ENCODE results near the gene TELO2.

TELO2 gene

GRCh38 chr16:1509307-1510221 lies 16.4 kb downstream of the TELO2 start (continued):
- TF ChIP-seq ZNF544 (tag by site-specific recombination; IDR thresholded peaks at IDR 0.05) = no peak
- TF ChIP-seq ZNF561 (tag by site-specific recombination; IDR thresholded peaks at IDR 0.05; ENCODE audit: borderline replicate concordance) = no peak
- no peak for TF ChIP-seq ZSCAN18 (tag by site-specific recombination; IDR thresholded peaks at IDR 0.05)
- no peak for TF ChIP-seq ZNF350 (tag by site-specific recombination; IDR thresholded peaks at IDR 0.05)
- no peak for TF ChIP-seq ZNF558 (tag by site-specific recombination; IDR thresholded peaks at IDR 0.05)
- no peak for TF ChIP-seq ZNF530 (tag by site-specific recombination; IDR thresholded peaks at IDR 0.05; ENCODE audit: low read depth)
- TF ChIP-seq ZNF76 (tag by site-specific recombination; IDR thresholded peaks at IDR 0.05; ENCODE audit: borderline replicate concordance, low read depth) = no peak

GRCh38 chr16:1510272-1510671 lies 17.1 kb downstream of the TELO2 start:
- no peaks in the 10 kb centered on the region for H3K4me1 ChIP-seq (ENCODE audit: control insufficient read depth, insufficient read depth, low read length)
- H3K27ac ChIP-seq (ENCODE audit: extremely low read depth, low read depth, low read length) = no peak overlapping the region
- no peak overlapping the region for H3K4me3 ChIP-seq (ENCODE audit: low read depth, low read length)
- ChIA-PET POLR2A (no interaction called here), CTCF (no interaction called here)
- no peaks in the 10 kb centered on the region for H3K9me3 ChIP-seq (ENCODE audit: control insufficient read depth, insufficient read depth, low read depth, low read length)
- H3K36me3 ChIP-seq (ENCODE audit: control insufficient read depth in 2 of 2, insufficient read depth in 1 of 2, low read length in 2 of 2) = peaks cover 0 to 53% of the 10 kb centered on the region in 2 experiments; a peak in 2 of 3 replicates
- TF ChIP-seq ZBTB49 (tag by site-specific recombination; IDR thresholded peaks at IDR 0.05; ENCODE audit: low read depth) = no peak
- TF ChIP-seq ZNF768 (tag by site-specific recombination; IDR thresholded peaks at IDR 0.05) = no peak
- no peak for TF ChIP-seq TRIM28 (IDR thresholded peaks at IDR 0.05; ENCODE audit: borderline replicate concordance, low read length)
- TF ChIP-seq SCRT2 (tag by site-specific recombination; IDR thresholded peaks at IDR 0.05) = no peak
- TF ChIP-seq SETDB1 (IDR thresholded peaks at IDR 0.05; ENCODE audit: insufficient read length, low read length) = no peak
- TF ChIP-seq ZNF138 (tag by site-specific recombination; IDR thresholded peaks at IDR 0.05; ENCODE audit: borderline replicate concordance) = no peak
- TF ChIP-seq ZNF791 (tag by site-specific recombination; IDR thresholded peaks at IDR 0.05) = no peak
- no peak for TF ChIP-seq ZNF23 (tag by site-specific recombination; IDR thresholded peaks at IDR 0.05; ENCODE audit: borderline replicate concordance)
- no peak for TF ChIP-seq ZNF24 (tag by site-specific recombination; IDR thresholded peaks at IDR 0.05)
- no peak for TF ChIP-seq ZNF785 (tag by site-specific recombination; IDR thresholded peaks at IDR 0.05)
- no peak for TF ChIP-seq ZSCAN5A (tag by site-specific recombination; IDR thresholded peaks at IDR 0.05)
- TF ChIP-seq ZNF596 (tag by site-specific recombination; IDR thresholded peaks at IDR 0.05) = no peak
- no peak for TF ChIP-seq TSHZ1 (tag by site-specific recombination; IDR thresholded peaks at IDR 0.05; ENCODE audit: borderline replicate concordance)
- no peak for TF ChIP-seq ZNF626 (tag by site-specific recombination; IDR thresholded peaks at IDR 0.05)
- no peak for TF ChIP-seq ZNF48 (tag by site-specific recombination; IDR thresholded peaks at IDR 0.05)
- no peak for TF ChIP-seq PRDM10 (tag by site-specific recombination; IDR thresholded peaks at IDR 0.05)
- no peak for TF ChIP-seq IKZF3 (tag by site-specific recombination; IDR thresholded peaks at IDR 0.05)
